SK-N-SH (cell line): Measurements from ENCODE around the gene ELMO1. TPM values are rescaled to one million over a fixed set of nuclear protein-coding genes. Genes with fewer than 3 reads are reported as not detected.

Experiments
- CTCF ChIA-PET: fragments of 300-600, 350-600 bp; formaldehyde crosslinking; extraction: SDS; loops from one replicate; lab custom pipeline; 2021; lab: Yijun Ruan, JAX
- POLR2A ChIA-PET: fragments of 350-600 bp; sonication (Branson Sonifier 250); formaldehyde crosslinking; extraction: SDS; loops from one replicate; lab custom pipeline; 2020; ENCODE audit warnings: antibody characterized with exemption, inconsistent platforms; lab: Yijun Ruan, JAX
- DNase-seq: peaks from one replicate; pipeline ENCODE4 v3.0.0; 2012
- H2AFZ ChIP-seq: fragments of 200-600 bp; sonication (generic); 2 replicates; pipeline ENCODE4 v1.8.1; 2016; ENCODE audit warnings: antibody characterized with exemption, mild to moderate bottlenecking, low read depth
- H3F3A ChIP-seq: fragments of 200-600 bp; sonication (generic); replicated peaks from 2 replicates; pipeline ENCODE3; 2016; ENCODE audit warnings: antibody characterized with exemption, mild to moderate bottlenecking; ENCODE audit not compliant: insufficient read depth
- H3K27ac ChIP-seq, 2 experiments: fragments of 200-500 bp in 1 of 2; fragments of 200-600 bp in 1 of 2; sonication (Bioruptor generic) in 1 of 2; sonication (generic), shearing (Covaris generic) in 1 of 2; 2 replicates each; pipeline versions ENCODE4 v1.5.1 to v1.6.1; 2014 to 2016; ENCODE audit warnings: low read depth in 2 of 2, inconsistent platforms in 1 of 2, low read length in 1 of 2, mild to moderate bottlenecking in 1 of 2, mixed read lengths in 1 of 2
- H3K27me3 ChIP-seq: fragments of 200-600 bp; sonication (generic), shearing (Covaris generic); 2 replicates; pipeline ENCODE4 v1.6.1; 2016; ENCODE audit warnings: mixed run types; ENCODE audit not compliant: insufficient read depth
- H3K36me3 ChIP-seq, 2 experiments: fragments of 200-500 bp in 1 of 2; fragments of 200-600 bp in 1 of 2; sonication (Bioruptor generic) in 1 of 2; sonication (generic) in 1 of 2; replicated peaks in 1 of 2; 2 replicates each; pipeline versions ENCODE3 to v1.5.1; 2014 to 2016; ENCODE audit warnings: low read length in 1 of 2, mild to moderate bottlenecking in 1 of 2; ENCODE audit not compliant: insufficient read depth in 2 of 2, control insufficient read depth in 1 of 2
- H3K4me1 ChIP-seq, 2 experiments: fragments of 200-500 bp in 1 of 2; fragments of 200-600 bp in 1 of 2; sonication (Bioruptor generic) in 1 of 2; sonication (generic), shearing (Covaris generic) in 1 of 2; 2 replicates each; pipeline versions ENCODE4 v1.5.1 to v1.6.1; 2014 to 2016; ENCODE audit warnings: low read depth in 1 of 2, low read length in 1 of 2, mixed run types in 1 of 2; ENCODE audit not compliant: insufficient read depth in 2 of 2, control insufficient read depth in 1 of 2
- H3K4me2 ChIP-seq: fragments of 200-600 bp; sonication (generic), shearing (Covaris generic); 2 replicates; pipeline ENCODE4 v1.6.1; 2017; ENCODE audit warnings: mixed run types
- H3K4me3 ChIP-seq, 2 experiments: fragments of 200-500 bp in 1 of 2; fragments of 200-600 bp in 1 of 2; sonication (Bioruptor generic) in 1 of 2; sonication (generic), shearing (Covaris generic) in 1 of 2; 2 replicates each; pipeline versions ENCODE4 v1.5.1 to v1.8.1; 2014 to 2016; ENCODE audit warnings: low read depth in 2 of 2, inconsistent platforms in 1 of 2, low read length in 1 of 2, mild to moderate bottlenecking in 1 of 2, mixed read lengths in 1 of 2, moderate library complexity in 1 of 2
- H3K79me2 ChIP-seq: fragments of 200-600 bp; sonication (generic); 2 replicates; pipeline ENCODE4 v1.8.1; 2017; ENCODE audit warnings: mild to moderate bottlenecking; ENCODE audit not compliant: insufficient read depth
- H3K9ac ChIP-seq: fragments of 200-600 bp; sonication (generic); 2 replicates; pipeline ENCODE4 v1.6.1; 2017; ENCODE audit warnings: mixed run types
- H3K9me2 ChIP-seq: fragments of 200-600 bp; sonication (generic); 2 replicates; pipeline ENCODE4 v1.6.1; 2017; ENCODE audit warnings: mixed run types
- H3K9me3 ChIP-seq: fragments of 200-600 bp; sonication (generic); 2 replicates; pipeline ENCODE4 v1.6.1; 2017; ENCODE audit warnings: mixed run types, mild to moderate bottlenecking, moderate library complexity
- H4K20me1 ChIP-seq: fragments of 200-600 bp; sonication (generic); 2 replicates; pipeline ENCODE4 v1.6.1; 2017; ENCODE audit warnings: mild to moderate bottlenecking, mixed run types; ENCODE audit not compliant: insufficient read depth
- CHD2 ChIP-seq: fragments of 150-350 bp; IDR thresholded peaks from 2 replicates; pipeline ENCODE4 v1.6.1; 2018; ENCODE audit warnings: low read length; ENCODE audit not compliant: partially characterized antibody
- ELF1 ChIP-seq: IDR thresholded peaks from 2 replicates; pipeline ENCODE4 v1.4.0; 2012
- EP300 ChIP-seq, 2 experiments: IDR thresholded peaks; 2 replicates each; pipeline versions ENCODE4 v1.4.0 to v1.6.1; 2012; ENCODE audit warnings: borderline replicate concordance in 1 of 2, low read depth in 1 of 2, low read length in 1 of 2
- FOXJ3 ChIP-seq: sonication (generic); formaldehyde crosslinking; IDR thresholded peaks from 2 replicates; pipeline ENCODE4 v1.5.1; 2020; ENCODE audit warnings: mild to moderate bottlenecking, missing genetic modification reagents
- FOXM1 ChIP-seq: IDR thresholded peaks from 2 replicates; pipeline ENCODE4 v1.4.0; 2012; ENCODE audit warnings: low read depth, mild to moderate bottlenecking
- GATA2 ChIP-seq: sonication (generic); formaldehyde crosslinking; IDR thresholded peaks from 2 replicates; pipeline ENCODE4 v1.5.0; 2020; ENCODE audit warnings: mild to moderate bottlenecking, missing genetic modification reagents
- JUND ChIP-seq: IDR thresholded peaks from 2 replicates; pipeline ENCODE4 v1.4.0; 2012
- NFIC ChIP-seq: IDR thresholded peaks from 2 replicates; pipeline ENCODE4 v1.4.0; 2012; ENCODE audit warnings: borderline replicate concordance
- NRF1 ChIP-seq: IDR thresholded peaks from 2 replicates; pipeline ENCODE4 v1.6.1; 2012; ENCODE audit warnings: low read depth, mild to moderate bottlenecking, low read length
- POLR2AphosphoS5 ChIP-seq: IDR thresholded peaks from 2 replicates; pipeline ENCODE4 v1.6.1; 2012; ENCODE audit warnings: low read depth, low read length
- RAD21 ChIP-seq: IDR thresholded peaks from 2 replicates; pipeline ENCODE4 v1.6.1; 2012; ENCODE audit warnings: mild to moderate bottlenecking, low read length
- RCOR1 ChIP-seq: fragments of 150-350 bp; IDR thresholded peaks from 2 replicates; pipeline ENCODE4 v1.6.1; 2017; ENCODE audit warnings: antibody characterized with exemption, low read length
- RFX5 ChIP-seq: IDR thresholded peaks from 2 replicates; pipeline ENCODE4 v1.6.1; 2012; ENCODE audit warnings: mild to moderate bottlenecking, improper control_type of control experiment, low read length
- RXRA ChIP-seq: IDR thresholded peaks from 2 replicates; pipeline ENCODE4 v1.4.0; 2012; ENCODE audit warnings: low read depth, mild to moderate bottlenecking, borderline replicate concordance
- SIN3A ChIP-seq: IDR thresholded peaks from 2 replicates; pipeline ENCODE4 v1.6.1; 2012; ENCODE audit warnings: low read depth, mild to moderate bottlenecking, low read length, moderate library complexity, borderline replicate concordance
- SMC3 ChIP-seq: IDR thresholded peaks from 2 replicates; pipeline ENCODE4 v1.6.1; 2012; ENCODE audit warnings: low read depth, low read length, improper control_type of control experiment
- TAF1 ChIP-seq: IDR thresholded peaks from 2 replicates; pipeline ENCODE4 v1.6.1; 2012; ENCODE audit warnings: low read depth, mild to moderate bottlenecking, low read length, moderate library complexity, borderline replicate concordance
- TCF12 ChIP-seq: IDR thresholded peaks from 2 replicates; pipeline ENCODE4 v1.4.0; 2012
- USF1 ChIP-seq: IDR thresholded peaks from 2 replicates; pipeline ENCODE4 v1.4.0; 2012; ENCODE audit warnings: low read depth, borderline replicate concordance
- USF2 ChIP-seq: fragments of 150-350 bp; IDR thresholded peaks from 2 replicates; pipeline ENCODE4 v1.6.1; 2017; ENCODE audit warnings: antibody characterized with exemption, low read length, low read depth, borderline replicate concordance
- YY1 ChIP-seq: IDR thresholded peaks from 2 replicates; pipeline ENCODE4 v1.4.0; 2012; ENCODE audit warnings: low read depth, mild to moderate bottlenecking
- ZBTB33 ChIP-seq: IDR thresholded peaks from 2 replicates; pipeline ENCODE4 v1.4.0; 2012; ENCODE audit warnings: low read depth, borderline replicate concordance
- WGBS: methylation state at CpG from one replicate; pipeline ENCODE4 v1.1.6; 2017; ENCODE audit warnings: low lambda C conversion rate; 5-methylcytosine and 5-hydroxymethylcytosine counted together
- polyA plus RNA-seq, 3 experiments: library from polyadenylated mRNA; depleted of rRNA; stranded (reverse); fragments of >200 nt; gene quantifications; 2 replicates each; pipeline ENCODE4 v1.2.3, GENCODE V29; 2012

Gene ELMO1
- polyA plus RNA-seq, 1 of the 3 experiments (the other 2 are of a cell fraction): 0.64 TPM

GRCh38 chr7:37441816-37442215, 6.8 kb downstream of the ELMO1 start:
- Histone ChIP-seq H2AFZ (no peak overlapping the region), H3K27me3 (no peaks in the 10 kb centered on the region), H3K9me3 (0 out of 2 replicates have a peak, but pooled peaks cover 3% of the 10 kb centered on the region), H3K4me3 (no peak overlapping the region), H3K4me2 (no peak overlapping the region), H3K27ac (no peak overlapping the region), H3K36me3 (no peaks in the 10 kb centered on the region), H3K9me2 (no peaks in the 10 kb centered on the region), H3K4me1 (peaks cover 0 to 7% of the 10 kb centered on the region in 2 experiments; a peak in 2 of 4 replicates), H4K20me1 (no peaks in the 10 kb centered on the region), H3K79me2 (no peaks in the 10 kb centered on the region), H3F3A (no peaks in the 10 kb centered on the region), H3K9ac (no peak overlapping the region)
- no peak for DNase-seq
- WGBS: 8% methylated on average over 3 of the region's 3 CpGs
- CTCF ChIA-PET: interaction anchor here (1.0 to 1.9 kb wide), 3 partner anchors 14 to 206 kb away, joined by 4 to 5 read pairs (median 4); no protein-coding TSS in a partner anchor
- POLR2A ChIA-PET: no interaction called here
- no peak for TF ChIP-seq SMC3
- no peak for TF ChIP-seq YY1
- no peak for TF ChIP-seq USF1
- TF ChIP-seq TCF12: no peak
- TF ChIP-seq RAD21: no peak
- TF ChIP-seq USF2: no peak
- no peak for TF ChIP-seq EP300 (IDR thresholded peaks at IDR 0.05; ENCODE audit: borderline replicate concordance in 1 of 2, low read depth in 1 of 2, low read length in 1 of 2)
- no peak for TF ChIP-seq SIN3A
- TF ChIP-seq NRF1: no peak
- TF ChIP-seq GATA2 (CRISPR knock-in tag): no peak
- TF ChIP-seq TAF1: no peak
- TF ChIP-seq CHD2: no peak
- TF ChIP-seq RFX5: no peak
- TF ChIP-seq RXRA: no peak
- TF ChIP-seq FOXJ3: no peak
- TF ChIP-seq POLR2AphosphoS5: no peak
- no peak for TF ChIP-seq NFIC

GRCh38 chr7:37441386-37441760, 7.3 kb downstream of the ELMO1 start:
- CTCF ChIA-PET: interaction anchor here (0.7 to 2.7 kb wide), 4 partner anchors 18 to 207 kb away, joined by 3 to 11 read pairs (median 4); no protein-coding TSS in a partner anchor
- DNase-seq: no peak
- POLR2A ChIA-PET: interaction anchor here (0.6 kb wide), 1 partner anchor 109 kb away, joined by 3 read pairs; no protein-coding TSS in a partner anchor

More at GRCh38 chr7:37441386-37441760, 7.3 kb downstream of the ELMO1 start:
- no peaks in the 10 kb centered on the region for H3K27me3 ChIP-seq
- H3K36me3 ChIP-seq: no peaks in the 10 kb centered on the region
- 0 out of 2 replicates have a peak, but pooled peaks cover 3% of the 10 kb centered on the region for H3K9me3 ChIP-seq
- no peaks in the 10 kb centered on the region for H4K20me1 ChIP-seq
- H3K4me1 ChIP-seq: peaks cover 0 to 7% of the 10 kb centered on the region in 2 experiments; a peak in 2 of 4 replicates
- WGBS: 26% methylated on average over 3 of the region's 3 CpGs
- H3K4me3 ChIP-seq: no peak overlapping the region
- H2AFZ ChIP-seq: no peak overlapping the region
- no peak overlapping the region for H3K9ac ChIP-seq
- H3K4me2 ChIP-seq: no peak overlapping the region
- TF ChIP-seq FOXM1 (no peak), ZBTB33 (no peak), ELF1 (no peak), RCOR1 (no peak), GATA2 (CRISPR knock-in tag) (no peak), SIN3A (no peak), FOXJ3 (no peak), TCF12 (no peak), JUND (no peak)
- H3F3A ChIP-seq: no peaks in the 10 kb centered on the region
- no peaks in the 10 kb centered on the region for H3K79me2 ChIP-seq
- no peak overlapping the region for H3K27ac ChIP-seq
- H3K9me2 ChIP-seq: no peaks in the 10 kb centered on the region
